ENCODE results near the gene TMEM270.
"Not testable (repeated sequence)": the region's sequence is repeated elsewhere in the genome, so short reads cannot be mapped to it uniquely, and the experiment has no call there.

Gene TMEM270

GRCh38 chr7:73860859-73861258, at the start of gene TMEM270:
Gene TMEM270, plus strand, starts transcription at chr7:73861159. Its CDS starts 36 bp downstream, at chr7:73861195.
- no peak for DNase-seq

- peak; percentile 81 for DNase-seq
Observed at GRCh38 chr7:73811760-73812168, 49.2 kb upstream of the TMEM270 start.

GRCh38 chr7:73812996-73813395, 48.0 kb upstream of the TMEM270 start:
- no peak for DNase-seq

GRCh38 chr7:73815436-73815835, 45.5 kb upstream of the TMEM270 start:
- DNase-seq = no peak

- no peak for DNase-seq
Observed at GRCh38 chr7:73817121-73817520, 43.8 kb upstream of the TMEM270 start.

GRCh38 chr7:73820013-73820412, 40.9 kb upstream of the TMEM270 start:
- no peak for DNase-seq

- not testable (repeated sequence) for DNase-seq
Observed at GRCh38 chr7:73821597-73822285, 39.2 kb upstream of the TMEM270 start.

GRCh38 chr7:73822319-73823173, 38.4 kb upstream of the TMEM270 start:
- DNase-seq = no peak

GRCh38 chr7:73823257-73823656, 37.7 kb upstream of the TMEM270 start:
- DNase-seq = no peak

- DNase-seq = no peak
Observed at GRCh38 chr7:73823873-73824592, 36.9 kb upstream of the TMEM270 start.

GRCh38 chr7:73824986-73825385, 36.0 kb upstream of the TMEM270 start:
- DNase-seq = no peak

GRCh38 chr7:73827567-73828106, 33.3 kb upstream of the TMEM270 start:
- DNase-seq = no peak

- DNase-seq = no peak
Observed at GRCh38 chr7:73828107-73828803, 32.7 kb upstream of the TMEM270 start.

- DNase-seq = no peak
Observed at GRCh38 chr7:73828972-73829371, 32.0 kb upstream of the TMEM270 start.

GRCh38 chr7:73829505-73829904, 31.5 kb upstream of the TMEM270 start:
- no peak for DNase-seq

GRCh38 chr7:73829921-73830680, 30.9 kb upstream of the TMEM270 start:
- no peak for DNase-seq

- no peak for DNase-seq
Observed at GRCh38 chr7:73830681-73831583, 30.0 kb upstream of the TMEM270 start, which contains the start of gene CLDN4. Gene CLDN4, plus strand, starts transcription at chr7:73830996. Its CDS starts 206 bp downstream, at chr7:73831202.

GRCh38 chr7:73831584-73831833, 29.4 kb upstream of the TMEM270 start:
- DNase-seq = no peak

- no peak for DNase-seq
Observed at GRCh38 chr7:73831834-73832651, 28.9 kb upstream of the TMEM270 start.

GRCh38 chr7:73832806-73833205, 28.2 kb upstream of the TMEM270 start:
- DNase-seq = no peak
